HK-2 (cell line): Measurements from ENCODE around the gene RIOX2.
"Not testable (repeated sequence)": the region's sequence is repeated elsewhere in the genome, so short reads cannot be mapped to it uniquely, and the experiment has no call there.

Experiments used
- DNase-seq: peaks from one replicate; pipeline ENCODE4 v3.0.0-alpha.2; 2018; ENCODE audit not compliant: unreplicated experiment

RIOX2 gene

GRCh38 chr3:97911459-97911858 lies 60.8 kb downstream of the RIOX2 start:
- DNase-seq = no peak

- DNase-seq = no peak
Observed at GRCh38 chr3:97910931-97911351, 61.3 kb downstream of the RIOX2 start.

- not testable (repeated sequence) for DNase-seq
Observed at GRCh38 chr3:97910236-97910831, 61.9 kb downstream of the RIOX2 start.

GRCh38 chr3:97909830-97910229 lies 62.4 kb downstream of the RIOX2 start:
- not testable (repeated sequence) for DNase-seq

GRCh38 chr3:97901313-97902248 lies 70.7 kb downstream of the RIOX2 start:
- no peak for DNase-seq

- DNase-seq = no peak
Observed at GRCh38 chr3:97899331-97899730, 72.9 kb downstream of the RIOX2 start.

GRCh38 chr3:97896547-97896946 lies 75.7 kb downstream of the RIOX2 start:
- DNase-seq = no peak

GRCh38 chr3:97896129-97896528 lies 76.1 kb downstream of the RIOX2 start:
- DNase-seq = no peak

GRCh38 chr3:97895216-97895615 lies 77.0 kb downstream of the RIOX2 start:
- no peak for DNase-seq

- no peak for DNase-seq
Observed at GRCh38 chr3:97892852-97893251, 79.4 kb downstream of the RIOX2 start.
